ENCODE measurements around the gene MGAT5.

MGAT5 gene

GRCh38 chr2:134391751-134392160, 137.9 kb downstream of the MGAT5 start:
- no peak for DNase-seq (ENCODE audit: extremely low read depth in 1 of 2, low read depth in 1 of 2)

- DNase-seq (ENCODE audit: extremely low read depth in 1 of 2, low read depth in 1 of 2) = no peak
Observed at GRCh38 chr2:134392442-134393074, 138.7 kb downstream of the MGAT5 start.

- DNase-seq (ENCODE audit: extremely low read depth in 1 of 2, low read depth in 1 of 2) = no peak
Observed at GRCh38 chr2:134393075-134393461, 139.2 kb downstream of the MGAT5 start.

GRCh38 chr2:134395779-134396178, 141.9 kb downstream of the MGAT5 start:
- DNase-seq (ENCODE audit: extremely low read depth in 1 of 2, low read depth in 1 of 2) = no peak

- DNase-seq (ENCODE audit: extremely low read depth in 1 of 2, low read depth in 1 of 2) = no peak
Observed at GRCh38 chr2:134396493-134396892, 142.6 kb downstream of the MGAT5 start.

- no peak for DNase-seq (ENCODE audit: extremely low read depth in 1 of 2, low read depth in 1 of 2)
Observed at GRCh38 chr2:134397146-134397896, 143.4 kb downstream of the MGAT5 start.

GRCh38 chr2:134398300-134398699, 144.4 kb downstream of the MGAT5 start:
- no peak for DNase-seq (ENCODE audit: extremely low read depth in 1 of 2, low read depth in 1 of 2)

GRCh38 chr2:134399096-134399495, 145.2 kb downstream of the MGAT5 start:
- DNase-seq (ENCODE audit: extremely low read depth in 1 of 2, low read depth in 1 of 2) = no peak

GRCh38 chr2:134401081-134401497, 147.2 kb downstream of the MGAT5 start:
- no peak for DNase-seq (ENCODE audit: extremely low read depth in 1 of 2, low read depth in 1 of 2)

- no peak for DNase-seq (ENCODE audit: extremely low read depth in 1 of 2, low read depth in 1 of 2)
Observed at GRCh38 chr2:134401789-134402188, 147.9 kb downstream of the MGAT5 start.

GRCh38 chr2:134402410-134402809, 148.5 kb downstream of the MGAT5 start:
- DNase-seq (ENCODE audit: extremely low read depth in 1 of 2, low read depth in 1 of 2) = no peak

GRCh38 chr2:134405611-134406081, 151.8 kb downstream of the MGAT5 start:
- no peak for DNase-seq (ENCODE audit: extremely low read depth in 1 of 2, low read depth in 1 of 2)

GRCh38 chr2:134406311-134406710, 152.4 kb downstream of the MGAT5 start:
- DNase-seq (ENCODE audit: extremely low read depth in 1 of 2, low read depth in 1 of 2) = no peak

GRCh38 chr2:134406736-134407135, 152.9 kb downstream of the MGAT5 start:
- DNase-seq (ENCODE audit: extremely low read depth in 1 of 2, low read depth in 1 of 2) = no peak

GRCh38 chr2:134407154-134407890, 153.4 kb downstream of the MGAT5 start:
- DNase-seq (ENCODE audit: extremely low read depth in 1 of 2, low read depth in 1 of 2) = no peak

GRCh38 chr2:134408386-134408785, 154.5 kb downstream of the MGAT5 start:
- DNase-seq (ENCODE audit: extremely low read depth in 1 of 2, low read depth in 1 of 2) = no peak

GRCh38 chr2:134408791-134409190, 154.9 kb downstream of the MGAT5 start:
- no peak for DNase-seq (ENCODE audit: extremely low read depth in 1 of 2, low read depth in 1 of 2)

GRCh38 chr2:134410006-134410405, 156.1 kb downstream of the MGAT5 start:
- DNase-seq (ENCODE audit: extremely low read depth in 1 of 2, low read depth in 1 of 2) = no peak

GRCh38 chr2:134410831-134411231, 157.0 kb downstream of the MGAT5 start:
- no peak for DNase-seq (ENCODE audit: extremely low read depth in 1 of 2, low read depth in 1 of 2)

GRCh38 chr2:134411279-134411827, 157.5 kb downstream of the MGAT5 start:
- DNase-seq (ENCODE audit: extremely low read depth in 1 of 2, low read depth in 1 of 2) = no peak
